Choroid plexus epithelial cell (primary cell): ENCODE results near the gene KCNQ5.
A peak's percentile ranks its signal among the peaks of the same experiment; 100 is the strongest.

Experiments used
- DNase-seq: peaks from one replicate; pipeline ENCODE4 v3.0.0-alpha.2; 2010; ENCODE audit warnings: low read depth
- H3K4me3 ChIP-seq: 2 replicates; pipeline ENCODE4 v1.5.1; 2011; ENCODE audit warnings: low read depth, mild to moderate bottlenecking, control low read depth, low read length, moderate library complexity
- CTCF ChIP-seq: conservative IDR thresholded peaks from 2 replicates; pipeline ENCODE4 v1.5.1; 2011; ENCODE audit warnings: low read depth, mild to moderate bottlenecking, control low read depth, inconsistent platforms, low read length, moderate library complexity

The KCNQ5 gene

GRCh38 chr6:73076211-73076954 is 454.5 kb downstream of the KCNQ5 start:
- no peak overlapping the region for H3K4me3 ChIP-seq
- no peak for TF ChIP-seq CTCF
- DNase-seq: no peak

GRCh38 chr6:73078333-73078862 is 456.5 kb downstream of the KCNQ5 start:
- no peak overlapping the region for H3K4me3 ChIP-seq
- no peak for TF ChIP-seq CTCF
- no peak for DNase-seq

GRCh38 chr6:73078908-73079610 is 457.2 kb downstream of the KCNQ5 start:
- no peak overlapping the region for H3K4me3 ChIP-seq
- DNase-seq: no peak
- TF ChIP-seq CTCF: no peak

GRCh38 chr6:73079611-73079955 is 457.7 kb downstream of the KCNQ5 start:
- no peak overlapping the region for H3K4me3 ChIP-seq
- DNase-seq: peak; percentile 31
- no peak for TF ChIP-seq CTCF

- H3K4me3 ChIP-seq: no peak overlapping the region
- peak; percentile 2 for DNase-seq
- TF ChIP-seq CTCF: no peak
Measured at GRCh38 chr6:73079978-73080377, 458.1 kb downstream of the KCNQ5 start.

GRCh38 chr6:73081955-73082354 is 460.1 kb downstream of the KCNQ5 start:
- TF ChIP-seq CTCF: no peak
- no peak for DNase-seq
- H3K4me3 ChIP-seq: no peak overlapping the region
